ENCODE results near the gene TMEM72.

The TMEM72 gene

DNA sequence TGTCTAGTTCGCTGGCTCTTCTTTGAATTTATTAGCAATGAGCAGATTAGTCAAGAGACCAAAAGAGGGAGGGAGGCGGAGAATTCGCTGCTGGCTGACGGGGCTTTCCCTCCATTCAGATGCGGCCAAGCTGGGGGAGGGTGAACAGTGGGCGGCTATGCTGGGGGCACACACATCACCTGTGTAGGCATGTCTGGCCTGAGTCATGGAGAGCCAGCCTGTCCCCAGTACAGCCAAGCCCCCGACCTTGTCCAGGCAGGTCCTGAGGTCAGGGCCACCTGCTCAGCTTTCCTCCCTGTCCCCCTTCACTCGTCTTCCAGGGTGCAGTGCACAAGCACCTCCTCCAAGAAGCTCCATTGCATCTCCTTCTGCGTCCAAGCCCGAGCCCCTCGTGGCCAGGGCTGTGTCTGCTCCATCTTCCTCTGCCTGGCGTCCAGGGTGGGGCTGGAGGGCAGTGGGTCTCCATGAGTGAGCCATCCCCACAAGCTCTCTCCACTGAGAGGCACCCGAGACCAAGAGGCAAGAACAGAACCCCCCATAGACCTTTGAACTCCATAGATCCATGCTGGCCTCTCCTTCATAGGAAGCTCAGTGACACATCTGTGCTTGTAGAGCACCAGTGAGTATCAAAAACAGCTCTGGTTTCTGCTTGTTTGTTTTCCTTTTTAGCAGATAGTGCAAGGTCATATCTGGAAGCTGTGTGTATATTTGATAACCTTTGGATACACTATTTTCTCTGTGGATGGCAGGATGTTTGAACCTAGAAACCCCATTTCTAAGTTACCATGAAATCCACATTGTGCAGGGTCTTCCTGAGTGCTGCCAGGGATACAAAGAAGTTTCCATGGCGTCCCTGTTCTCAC lies 69.4 kb downstream of the TMEM72 start:
- no peak for DNase-seq (ENCODE audit: low spot score)

DNA sequence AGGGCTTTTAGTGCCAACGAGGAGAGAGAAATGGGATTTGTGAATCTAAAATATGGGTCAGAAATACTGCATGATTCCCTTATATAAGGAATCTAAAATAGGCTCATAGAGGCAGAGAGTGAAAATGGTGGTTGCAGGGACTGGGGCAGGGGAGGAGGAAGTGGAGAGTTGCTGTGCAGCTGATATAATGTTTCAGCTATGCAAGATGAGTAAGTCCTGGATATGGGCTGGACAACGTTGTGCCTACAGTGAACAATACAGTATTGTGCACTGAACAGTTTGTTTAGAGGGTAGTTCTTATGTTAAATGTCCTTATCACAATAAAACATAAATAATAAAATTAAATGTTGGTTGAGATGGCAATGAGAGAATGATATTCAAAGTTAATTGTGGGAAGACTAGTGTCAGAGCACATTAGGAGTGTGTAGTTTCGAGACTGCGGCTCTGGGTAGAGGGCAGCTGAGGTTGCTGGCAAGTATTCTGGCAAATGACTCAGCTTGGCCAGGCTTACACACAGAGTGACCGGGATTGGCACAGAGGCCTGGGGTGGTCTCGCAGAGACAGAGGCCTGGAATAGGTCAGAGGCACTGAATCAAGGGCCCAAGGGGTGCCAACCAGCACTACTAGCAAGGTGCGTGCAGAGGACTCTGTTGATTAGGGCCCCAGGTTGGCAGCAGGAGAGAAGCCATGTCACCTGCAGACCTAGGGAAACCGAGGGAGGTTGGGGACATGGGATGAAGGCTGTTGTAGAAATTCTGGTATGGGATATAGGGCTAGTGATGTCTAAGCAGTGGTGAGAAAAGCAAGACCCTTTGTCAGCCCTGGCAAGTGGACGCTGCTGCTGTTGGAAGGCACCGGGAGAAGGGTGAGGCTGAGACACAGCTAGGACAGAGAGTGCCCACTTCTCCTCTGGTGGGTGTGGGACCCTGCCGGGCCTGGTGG lies 70.3 kb downstream of the TMEM72 start:
- DNase-seq (ENCODE audit: low spot score) = peak; percentile 46

DNA sequence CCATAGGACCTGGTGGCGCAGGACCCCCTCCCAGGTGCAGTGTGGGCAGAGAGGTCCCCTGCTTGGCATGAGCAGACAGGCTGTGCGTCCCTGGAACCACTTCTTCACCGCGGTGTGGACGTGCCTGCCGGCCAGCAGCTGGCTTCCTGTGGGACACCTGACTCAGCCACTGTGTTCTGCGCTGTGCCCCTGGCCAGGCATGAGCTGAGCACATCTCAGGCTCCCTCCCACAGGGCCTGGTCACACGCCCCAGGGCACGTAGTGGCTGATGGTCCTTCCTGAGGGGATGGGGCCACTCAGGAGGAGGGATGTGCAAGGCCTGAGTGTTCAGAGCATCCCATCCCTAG lies 71.0 kb downstream of the TMEM72 start:
- DNase-seq (ENCODE audit: low spot score) = no peak

DNA sequence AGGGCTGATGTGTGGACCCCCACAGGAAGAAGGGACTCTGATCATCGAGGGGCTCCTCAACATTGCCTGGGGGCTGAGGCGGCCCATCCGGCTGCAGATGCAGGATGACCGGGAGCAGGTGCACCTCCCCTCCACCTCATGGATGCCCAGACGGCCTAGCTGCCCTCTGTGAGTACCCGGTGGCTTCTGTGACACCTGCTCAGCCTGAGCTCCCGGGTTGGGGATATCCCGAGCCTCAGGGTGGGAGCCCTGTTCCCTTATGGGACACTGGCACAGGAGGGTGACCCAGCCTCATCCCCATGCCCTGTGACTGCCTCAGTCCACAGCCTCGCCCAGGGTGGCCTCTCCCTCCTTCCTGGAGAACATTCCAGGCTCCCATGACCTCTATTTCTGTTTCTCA lies 71.4 kb downstream of the TMEM72 start:
- DNase-seq (ENCODE audit: low spot score) = no peak

DNA sequence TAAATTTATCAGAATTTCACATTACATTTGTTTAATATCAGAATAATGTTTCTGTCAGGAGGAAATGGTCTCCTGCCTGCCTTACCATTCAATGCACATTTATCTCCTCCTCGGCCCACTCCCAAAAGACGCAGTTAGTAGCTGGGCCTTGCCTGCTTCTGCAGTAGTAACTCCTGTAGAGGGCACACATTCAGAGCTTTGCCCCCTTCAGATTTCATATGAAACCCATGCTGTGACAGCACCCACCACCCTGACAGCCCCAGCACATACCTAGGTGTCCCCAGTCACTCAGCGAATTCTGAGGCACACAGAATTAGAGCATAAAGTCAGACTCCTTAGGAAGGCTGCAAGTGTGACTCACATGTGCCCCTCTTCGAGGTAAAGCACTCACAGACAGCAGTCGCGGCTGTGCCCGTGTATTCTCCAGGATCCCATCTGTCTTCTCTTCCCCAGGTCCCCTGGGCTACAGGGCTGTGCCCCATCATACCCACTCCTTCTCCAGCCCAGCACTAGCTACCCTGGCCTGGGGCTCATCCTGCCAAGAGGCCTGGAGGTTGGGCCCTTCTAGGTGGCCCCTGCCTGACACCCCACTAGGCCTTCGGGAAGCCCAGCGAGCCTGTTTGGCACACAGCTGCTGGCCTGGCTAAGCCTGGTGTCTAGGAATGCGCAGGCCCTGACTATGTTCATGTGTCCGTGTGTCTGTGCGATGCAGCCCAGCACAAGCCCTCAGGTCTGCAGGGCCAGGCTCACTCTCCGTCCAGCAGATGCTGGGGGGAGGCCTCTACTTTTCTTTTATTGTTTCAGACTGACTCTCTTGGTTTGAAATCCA lies 72.1 kb downstream of the TMEM72 start:
- DNase-seq (ENCODE audit: low spot score) = no peak

DNA sequence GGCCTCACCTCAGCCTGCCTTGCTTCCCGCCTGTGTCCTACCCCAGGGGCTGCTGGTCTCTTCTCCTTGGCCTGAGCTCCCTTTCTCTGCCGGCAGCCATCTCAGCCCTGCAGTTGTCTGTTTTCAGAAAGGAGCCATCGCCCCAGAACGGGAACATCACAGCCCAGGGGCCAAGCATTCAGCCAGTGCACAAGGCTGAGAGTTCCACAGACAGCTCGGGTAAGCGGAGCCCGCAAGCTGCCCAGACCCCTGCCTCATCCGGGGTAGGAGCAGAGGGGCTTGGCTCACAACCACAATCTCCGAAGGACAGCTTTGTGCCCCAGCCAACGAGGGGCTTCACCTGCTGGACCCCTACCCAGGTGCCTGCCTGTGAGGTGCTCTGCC lies 72.8 kb downstream of the TMEM72 start:
- no peak for DNase-seq (ENCODE audit: low spot score)

DNA sequence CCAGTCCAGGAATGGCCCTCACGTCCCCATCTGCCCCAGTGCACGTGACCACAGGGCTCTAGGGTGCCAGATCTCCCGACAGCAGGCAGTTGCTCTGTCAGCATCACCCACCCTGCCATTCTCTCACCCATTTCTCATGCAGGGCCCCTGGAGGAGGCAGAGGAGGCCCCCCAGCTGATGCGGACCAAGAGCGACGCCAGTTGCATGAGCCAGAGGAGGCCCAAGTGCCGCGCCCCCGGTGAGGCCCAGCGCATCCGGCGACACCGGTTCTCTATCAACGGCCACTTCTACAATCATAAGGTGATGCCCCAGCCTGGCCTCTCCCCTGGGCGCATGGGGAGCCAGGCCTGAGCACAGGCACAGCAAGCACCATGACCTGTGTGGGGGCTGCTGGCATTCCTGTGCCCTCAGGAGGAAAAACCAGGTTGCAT lies 73.5 kb downstream of the TMEM72 start:
- no peak for DNase-seq (ENCODE audit: low spot score)

DNA sequence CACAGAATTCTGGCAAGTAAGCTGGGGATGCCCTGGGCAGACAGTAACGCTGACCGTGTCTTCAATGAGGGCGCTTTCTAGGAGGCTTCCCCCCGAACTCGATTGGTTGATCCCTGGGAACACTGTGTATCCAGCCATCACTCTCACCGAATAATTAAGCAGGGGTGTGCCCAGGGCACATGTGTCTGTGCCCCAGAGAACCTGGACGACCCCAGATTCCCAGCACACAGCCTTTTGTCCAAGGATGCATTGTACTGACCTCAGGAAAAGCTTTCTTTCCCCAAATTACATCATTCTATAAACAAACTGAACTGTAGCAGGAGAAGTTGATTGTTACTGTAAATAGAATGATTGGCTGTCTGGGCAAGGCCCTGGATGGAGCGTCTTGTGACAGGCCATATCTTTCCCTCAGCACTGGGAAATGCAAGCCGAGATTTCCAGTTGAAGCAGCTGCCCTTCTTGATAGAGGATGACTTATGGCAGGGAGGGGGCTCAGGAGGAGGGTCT lies 74.1 kb downstream of the TMEM72 start:
- DNase-seq (ENCODE audit: low spot score) = no peak

DNA sequence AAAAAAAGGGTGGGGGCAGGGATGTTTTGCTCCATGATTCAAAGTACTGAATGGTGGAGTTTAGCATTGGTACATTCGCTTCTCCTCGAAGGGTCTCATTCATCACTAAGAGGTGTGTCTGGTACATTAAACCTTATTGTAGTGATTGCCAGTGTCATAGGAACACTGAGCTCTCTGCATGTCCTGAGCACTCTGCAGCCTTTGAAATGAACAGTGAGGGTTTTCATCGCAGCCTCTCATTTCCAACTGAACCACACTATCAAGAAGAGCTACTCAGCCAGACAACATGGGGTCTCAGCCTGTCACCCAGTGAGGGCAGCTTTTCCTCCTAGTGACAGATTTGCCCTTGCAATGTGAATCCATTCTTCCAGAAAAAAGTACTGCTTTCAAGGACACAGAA lies 75.0 kb downstream of the TMEM72 start:
- DNase-seq (ENCODE audit: low spot score) = no peak

Measured in LoVo (cell line).